Mesothelial cell of epicardium (in vitro differentiated cells): Measurements from ENCODE around the gene FHIT. TPM values are rescaled to one million over a fixed set of nuclear protein-coding genes. Genes with fewer than 3 reads are reported as not detected.
A peak's percentile ranks its signal among the peaks of the same experiment; 100 is the strongest.

Experiments used
- DNase-seq, 2 experiments: peaks; one replicate each; pipeline ENCODE4 v3.0.0; 2021; ENCODE audit warnings: low spot score in 2 of 2; ENCODE audit not compliant: unreplicated experiment in 2 of 2
- H3K27ac Mint-ChIP-seq: 2 replicates; pipeline ENCODE4 v1.8.0; 2021; ENCODE audit warnings: mixed read lengths
- H3K27me3 Mint-ChIP-seq: 2 replicates; pipeline ENCODE4 v1.8.0; 2021; ENCODE audit warnings: low read depth, mixed read lengths
- H3K36me3 Mint-ChIP-seq: 2 replicates; pipeline ENCODE4 v1.8.0; 2021; ENCODE audit warnings: mixed read lengths
- H3K4me1 Mint-ChIP-seq: 2 replicates; pipeline ENCODE4 v1.8.0; 2021; ENCODE audit warnings: mixed read lengths
- H3K4me3 Mint-ChIP-seq: 2 replicates; pipeline ENCODE4 v1.8.0; 2021; ENCODE audit warnings: mild to moderate bottlenecking, moderate library complexity, mixed read lengths
- H3K9me3 Mint-ChIP-seq: 2 replicates; pipeline ENCODE4 v1.8.0; 2021; ENCODE audit warnings: mixed read lengths
- total RNA-seq: library from RNA; stranded (reverse); gene quantifications from 3 replicates; pipeline ENCODE4 v1.2.1, GENCODE V29; 2021
- TF ChIP-seq, protein P1 (sequence below): fragments of 200-600 bp; sonication (generic); IDR thresholded peaks from one replicate; pipeline ENCODE4 v1.5.0; 2021; ENCODE audit warnings: antibody characterized with exemption; ENCODE audit not compliant: unreplicated experiment

FHIT gene
- total RNA-seq, 1 donor from 2014 or later, result 10.7 TPM

DNA sequence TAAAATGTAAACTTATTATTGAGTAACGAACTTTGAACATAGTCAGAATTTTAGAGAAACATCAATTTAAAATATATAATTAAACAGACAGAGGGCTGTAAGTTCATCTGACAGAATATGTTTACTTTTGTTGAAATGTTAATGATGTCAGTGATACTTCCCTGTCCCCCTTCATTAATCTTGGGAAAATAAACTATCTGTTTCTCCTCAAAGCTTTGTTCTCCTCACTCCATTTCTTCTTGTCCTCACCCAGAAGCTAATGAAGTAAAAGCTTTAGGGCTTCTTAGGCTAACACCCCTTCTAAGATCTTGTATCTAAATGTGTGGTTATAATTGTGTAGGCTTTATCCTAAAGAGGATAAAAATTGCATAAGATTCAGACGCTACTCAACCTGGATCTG lies 1031.8 kb downstream of the FHIT start:
- Mint-ChIP-seq H3K4me1 (peaks cover 33% of the 10 kb centered on the region), H3K36me3 (no peaks in the 10 kb centered on the region), H3K9me3 (no peaks in the 10 kb centered on the region), H3K27ac (no peak overlapping the region), H3K4me3 (no peak overlapping the region), H3K27me3 (peaks cover 14% of the 10 kb centered on the region)
- TF ChIP-seq, protein P1, sequence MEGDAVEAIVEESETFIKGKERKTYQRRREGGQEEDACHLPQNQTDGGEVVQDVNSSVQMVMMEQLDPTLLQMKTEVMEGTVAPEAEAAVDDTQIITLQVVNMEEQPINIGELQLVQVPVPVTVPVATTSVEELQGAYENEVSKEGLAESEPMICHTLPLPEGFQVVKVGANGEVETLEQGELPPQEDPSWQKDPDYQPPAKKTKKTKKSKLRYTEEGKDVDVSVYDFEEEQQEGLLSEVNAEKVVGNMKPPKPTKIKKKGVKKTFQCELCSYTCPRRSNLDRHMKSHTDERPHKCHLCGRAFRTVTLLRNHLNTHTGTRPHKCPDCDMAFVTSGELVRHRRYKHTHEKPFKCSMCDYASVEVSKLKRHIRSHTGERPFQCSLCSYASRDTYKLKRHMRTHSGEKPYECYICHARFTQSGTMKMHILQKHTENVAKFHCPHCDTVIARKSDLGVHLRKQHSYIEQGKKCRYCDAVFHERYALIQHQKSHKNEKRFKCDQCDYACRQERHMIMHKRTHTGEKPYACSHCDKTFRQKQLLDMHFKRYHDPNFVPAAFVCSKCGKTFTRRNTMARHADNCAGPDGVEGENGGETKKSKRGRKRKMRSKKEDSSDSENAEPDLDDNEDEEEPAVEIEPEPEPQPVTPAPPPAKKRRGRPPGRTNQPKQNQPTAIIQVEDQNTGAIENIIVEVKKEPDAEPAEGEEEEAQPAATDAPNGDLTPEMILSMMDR, result no peak
- no peak for DNase-seq

DNA sequence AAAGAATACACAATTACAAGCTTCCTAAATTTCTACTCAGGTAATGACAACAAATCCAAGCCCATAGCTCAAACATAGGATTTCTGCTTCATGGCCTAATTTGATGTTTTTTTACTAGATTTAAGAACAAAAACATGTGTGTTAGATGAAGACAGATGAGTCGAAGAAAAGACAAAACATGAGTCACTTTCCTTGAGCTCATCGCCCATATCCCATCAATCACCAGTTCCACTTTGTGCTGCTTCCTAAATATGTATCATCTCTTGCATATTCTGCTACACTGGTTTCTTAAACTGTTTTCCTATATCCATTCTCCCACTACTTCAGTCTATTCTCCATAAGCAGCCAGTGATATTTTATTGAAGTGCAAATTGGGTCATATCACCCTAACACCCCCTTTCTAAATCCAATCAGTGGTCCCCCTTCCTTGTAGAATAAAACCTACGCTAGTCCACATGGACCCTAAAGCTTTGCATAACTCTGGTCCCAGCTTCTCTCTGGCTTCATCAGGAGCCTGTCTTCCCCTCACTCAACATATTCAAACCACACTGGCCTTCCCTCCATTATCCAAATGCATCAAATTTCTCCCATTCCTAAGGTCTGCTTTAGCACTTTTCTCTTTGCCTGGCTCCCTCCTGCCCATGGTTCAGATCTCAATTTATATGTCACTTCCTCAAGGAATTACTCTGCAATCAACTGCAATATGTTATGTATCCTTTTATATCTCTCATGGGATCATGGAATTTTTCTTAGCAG lies 1033.9 kb downstream of the FHIT start:
- no peaks in the 10 kb centered on the region for H3K9me3 Mint-ChIP-seq
- peak overlapping the region; percentile 0 for H3K27ac Mint-ChIP-seq
- TF ChIP-seq, protein P1, result no peak
- peaks cover 5% of the 10 kb centered on the region for H3K27me3 Mint-ChIP-seq
- no peak for DNase-seq
- H3K4me1 Mint-ChIP-seq, result peaks cover 36% of the 10 kb centered on the region
- no peak overlapping the region for H3K4me3 Mint-ChIP-seq
- no peaks in the 10 kb centered on the region for H3K36me3 Mint-ChIP-seq

DNA sequence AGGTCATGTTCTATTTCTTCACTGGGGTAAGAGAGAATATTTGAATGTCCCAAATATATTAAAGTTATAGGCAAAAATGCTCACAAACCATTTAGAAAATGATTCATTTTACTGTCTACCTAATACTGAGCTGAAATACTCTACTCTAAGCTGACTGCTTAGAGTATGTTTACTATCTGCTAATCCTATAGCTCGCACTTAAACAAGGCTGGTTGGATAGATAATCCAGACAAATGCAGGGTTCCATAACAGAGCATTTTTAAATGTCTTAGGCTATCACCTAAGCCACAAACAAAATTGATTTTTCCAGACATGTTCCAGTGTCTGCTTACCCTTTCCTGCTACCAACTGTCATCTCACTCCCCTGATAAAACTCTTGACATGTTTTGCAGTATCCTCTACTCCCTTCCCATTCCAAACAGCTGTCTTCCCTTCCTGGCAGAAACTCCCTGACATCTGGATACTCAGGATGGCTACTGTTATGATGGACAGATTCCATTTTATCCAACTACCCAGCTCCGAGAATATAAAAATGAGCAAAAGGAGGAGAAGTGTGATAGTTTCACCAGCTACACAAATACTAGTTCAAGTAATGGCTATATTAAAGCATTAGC lies 1034.7 kb downstream of the FHIT start:
- peak overlapping the region; percentile 47 for H3K27ac Mint-ChIP-seq
- peaks cover 5% of the 10 kb centered on the region for H3K27me3 Mint-ChIP-seq
- no peak for DNase-seq
- H3K4me3 Mint-ChIP-seq, result no peak overlapping the region
- H3K9me3 Mint-ChIP-seq, result no peaks in the 10 kb centered on the region
- TF ChIP-seq, protein P1, result no peak
- peaks cover 41% of the 10 kb centered on the region for H3K4me1 Mint-ChIP-seq
- H3K36me3 Mint-ChIP-seq, result no peaks in the 10 kb centered on the region

DNA sequence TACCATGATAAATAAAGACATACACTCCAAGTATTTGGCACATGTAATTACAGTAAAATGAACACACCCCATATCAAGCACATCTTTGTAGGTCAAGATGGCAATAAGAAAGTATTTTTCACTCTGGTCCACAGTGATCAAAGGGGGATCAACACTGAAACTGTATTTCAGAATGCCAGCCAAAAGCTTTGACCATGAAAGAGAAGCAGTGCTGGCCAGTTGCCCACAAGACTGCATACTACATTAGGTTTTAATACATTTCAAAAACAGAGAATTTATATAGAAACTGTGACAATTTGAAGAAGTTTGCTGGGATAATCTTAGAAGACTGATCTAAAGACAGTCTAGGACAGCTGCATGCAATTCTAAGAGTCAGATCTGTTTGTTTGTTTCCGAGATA lies 1035.3 kb downstream of the FHIT start:
- no peaks in the 10 kb centered on the region for H3K27me3 Mint-ChIP-seq
- H3K9me3 Mint-ChIP-seq, result no peaks in the 10 kb centered on the region
- peaks cover 42% of the 10 kb centered on the region for H3K4me1 Mint-ChIP-seq
- H3K4me3 Mint-ChIP-seq, result no peak overlapping the region
- H3K36me3 Mint-ChIP-seq, result no peaks in the 10 kb centered on the region
- no peak for DNase-seq
- H3K27ac Mint-ChIP-seq, result no peak overlapping the region
- TF ChIP-seq, protein P1, result no peak

DNA sequence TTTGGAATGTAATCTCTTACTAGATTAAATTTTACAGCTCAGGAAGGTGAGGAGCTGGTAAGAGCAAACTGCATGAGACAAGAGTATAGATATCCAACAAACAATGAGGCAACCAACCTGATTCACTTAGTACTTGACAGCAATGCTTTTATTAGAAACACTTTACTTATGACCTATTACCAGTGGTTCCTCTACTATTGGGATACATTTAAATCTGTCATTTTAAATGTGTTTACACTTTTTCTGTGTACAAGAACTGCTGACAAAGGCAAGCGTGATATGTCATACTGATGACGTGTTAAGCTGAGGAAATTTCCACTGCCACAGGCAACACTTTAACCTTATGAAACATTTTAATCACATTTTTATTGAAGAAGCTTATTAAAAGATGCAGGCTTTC lies 1043.3 kb downstream of the FHIT start:
- H3K27me3 Mint-ChIP-seq, result no peaks in the 10 kb centered on the region
- H3K4me3 Mint-ChIP-seq, result no peak overlapping the region
- H3K9me3 Mint-ChIP-seq, result peaks cover 5% of the 10 kb centered on the region
- DNase-seq, result no peak
- TF ChIP-seq, protein P1, result no peak
- H3K36me3 Mint-ChIP-seq, result no peaks in the 10 kb centered on the region
- H3K27ac Mint-ChIP-seq, result no peak overlapping the region
- H3K4me1 Mint-ChIP-seq, result peaks cover 27% of the 10 kb centered on the region
